GM19193 (cell line): Measurements from ENCODE around the gene GRIA3.

Experiments used
- POLR2A ChIP-seq: IDR thresholded peaks from 4 replicates; pipeline ENCODE4 v1.6.1; 2011; ENCODE audit not compliant: insufficient read depth, insufficient read length; ENCODE audit errors: extremely low read depth

GRIA3 gene

GRCh38 chrX:123432361-123433150 lies 248.5 kb downstream of the GRIA3 start:
- no peak for TF ChIP-seq POLR2A

- no peak for TF ChIP-seq POLR2A
These were observed 252.5 kb downstream of the GRIA3 start for GRCh38 chrX:123436512-123437136.

GRCh38 chrX:123442764-123443163 lies 258.7 kb downstream of the GRIA3 start:
- TF ChIP-seq POLR2A, result no peak

DNA sequence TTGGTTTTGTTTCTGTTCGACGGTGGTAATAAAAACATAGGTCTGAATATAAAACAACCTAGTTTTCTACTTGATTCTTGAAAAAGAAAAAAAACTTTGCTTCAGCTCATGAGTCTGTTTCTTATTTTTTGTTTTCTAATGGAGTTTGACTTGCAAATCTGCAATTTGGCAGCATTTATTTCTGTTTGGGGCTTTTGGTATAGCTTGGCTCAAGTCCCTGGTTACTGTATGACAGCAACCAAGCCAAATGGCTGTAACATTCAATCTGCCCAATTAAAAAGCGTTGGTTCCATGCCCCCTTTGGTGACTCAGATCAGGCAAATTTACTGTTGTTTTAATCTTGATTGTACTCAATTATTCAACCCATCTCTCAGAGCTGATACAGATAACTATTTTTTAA lies 263.4 kb downstream of the GRIA3 start:
- no peak for TF ChIP-seq POLR2A

- TF ChIP-seq POLR2A, result no peak
These were observed 265.3 kb downstream of the GRIA3 start for GRCh38 chrX:123449335-123449734.

GRCh38 chrX:123450222-123450621 lies 266.1 kb downstream of the GRIA3 start:
- TF ChIP-seq POLR2A, result no peak

- no peak for TF ChIP-seq POLR2A
These were observed 270.8 kb downstream of the GRIA3 start for GRCh38 chrX:123454712-123455431.

- TF ChIP-seq POLR2A, result no peak
These were observed 271.6 kb downstream of the GRIA3 start for GRCh38 chrX:123455693-123456092.

- no peak for TF ChIP-seq POLR2A
These were observed 280.6 kb downstream of the GRIA3 start for GRCh38 chrX:123464709-123465108.

DNA sequence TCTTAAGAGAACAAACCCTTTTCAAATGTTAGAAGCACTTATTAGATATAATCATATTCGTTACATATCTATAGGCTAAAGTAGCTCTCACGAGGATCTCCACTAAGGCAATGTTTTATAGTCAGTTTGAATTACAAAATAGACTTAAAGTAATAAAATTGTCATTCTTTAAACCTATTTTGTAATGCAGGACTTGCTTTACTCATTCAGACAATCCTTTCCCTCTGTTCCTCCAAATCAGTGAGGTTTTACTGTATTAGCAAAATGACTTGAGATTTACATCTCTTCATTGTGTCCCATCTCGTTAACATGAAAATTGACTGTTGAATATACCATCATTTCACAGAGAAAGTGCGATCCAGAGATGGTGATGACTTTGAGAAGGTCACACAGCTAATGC lies 284.4 kb downstream of the GRIA3 start:
- TF ChIP-seq POLR2A, result no peak

GRCh38 chrX:123475068-123475724 lies 291.1 kb downstream of the GRIA3 start:
- no peak for TF ChIP-seq POLR2A

DNA sequence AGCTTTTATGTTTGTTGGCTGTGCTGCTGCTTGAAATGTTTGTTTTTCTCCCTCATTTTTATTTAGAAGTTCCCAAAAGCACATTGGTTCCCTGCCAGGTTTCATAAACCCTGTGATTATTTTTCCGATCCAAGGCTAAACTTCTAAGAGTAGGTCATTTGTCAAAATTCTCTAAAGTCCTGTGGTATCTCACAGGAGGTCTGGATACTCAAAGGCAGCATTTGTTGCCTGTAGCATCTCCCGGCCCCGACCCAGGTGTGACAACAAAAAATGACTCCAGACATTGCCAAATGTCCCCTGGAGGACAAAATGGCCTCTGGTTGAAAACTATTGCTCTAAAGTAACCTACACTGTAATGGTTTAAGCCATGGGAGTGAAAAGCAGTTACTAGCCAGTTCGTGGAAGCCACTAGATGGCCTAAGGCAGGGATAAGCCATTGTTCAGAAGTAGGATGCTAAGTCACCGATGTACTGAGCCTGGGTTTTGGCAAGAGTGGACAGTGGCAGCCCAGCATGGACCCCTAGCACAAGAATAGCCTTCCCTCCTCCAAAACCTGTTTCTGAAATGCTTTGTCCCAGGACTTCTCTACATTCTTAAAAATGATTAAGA lies 292.6 kb downstream of the GRIA3 start:
- TF ChIP-seq POLR2A, result no peak

- no peak for TF ChIP-seq POLR2A
These were observed 293.6 kb downstream of the GRIA3 start for GRCh38 chrX:123477673-123478072.

DNA sequence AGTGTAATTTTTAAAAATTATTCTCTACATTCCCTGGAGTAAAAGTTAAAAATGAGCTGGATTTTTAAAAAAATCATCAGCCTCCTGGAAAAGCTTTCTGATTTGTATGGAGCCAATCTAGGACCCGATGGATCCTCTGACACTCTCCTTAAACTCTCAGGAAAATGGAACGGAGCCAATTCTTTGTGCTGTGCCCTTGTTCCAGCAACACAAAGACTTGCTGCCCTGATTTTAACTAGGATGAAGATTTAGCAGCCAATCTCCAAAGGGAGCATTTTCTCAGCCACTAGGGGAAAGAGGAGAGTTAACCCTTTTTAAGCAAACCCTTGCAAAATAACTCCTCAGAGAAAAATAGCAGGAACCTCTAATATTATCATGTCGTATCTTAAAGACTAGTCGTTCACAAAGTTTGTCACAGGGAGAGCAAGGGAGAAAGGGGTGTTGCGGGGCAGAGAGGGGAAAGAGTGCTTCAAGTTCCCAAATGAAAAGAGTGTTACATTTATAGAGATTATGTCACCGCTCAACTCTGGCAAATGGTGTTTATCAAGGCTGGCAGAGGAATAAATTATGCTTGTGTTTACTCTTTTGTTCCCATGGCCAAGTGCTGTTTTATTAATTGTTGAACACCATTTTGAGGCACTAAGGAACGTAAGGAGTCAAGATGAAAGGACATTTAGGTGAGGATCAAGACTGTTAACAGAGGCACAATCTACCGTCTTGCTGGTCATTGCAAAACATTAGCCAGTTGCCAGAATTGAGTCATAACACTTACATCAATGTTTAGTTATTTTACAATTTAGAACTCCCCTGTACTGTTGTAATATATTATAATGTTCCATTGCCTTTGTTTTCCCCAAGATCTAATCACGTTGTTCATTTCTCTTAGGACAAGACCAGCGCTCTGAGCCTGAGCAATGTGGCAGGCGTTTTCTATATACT lies 298.1 kb downstream of the GRIA3 start:
- TF ChIP-seq POLR2A, result no peak
